Activated CD4-positive, alpha-beta T cell treated with anti-CD3 and anti-CD28 coated beads, Interleukin-2, amount 50 U/mL, for 24 hours (primary cell): ENCODE measurements around the gene ONECUT3.
"Not testable (repeated sequence)": the region's sequence is repeated elsewhere in the genome, so short reads cannot be mapped to it uniquely, and the experiment has no call there.

Experiments used
- DNase-seq, 2 donors: peaks; one replicate each; pipeline ENCODE4 v3.0.0-alpha.2; 2020; ENCODE audit warnings: low read depth in 1 of 2, low spot score in 1 of 2

The ONECUT3 gene

GRCh38 chr19:1791879-1792278, 38.6 kb downstream of the ONECUT3 start:
- DNase-seq, result no peak

- no peak for DNase-seq
Observed at GRCh38 chr19:1794424-1795172, 41.3 kb downstream of the ONECUT3 start.

- no peak for DNase-seq
Observed at GRCh38 chr19:1796395-1797142, 43.3 kb downstream of the ONECUT3 start.

- DNase-seq, result not testable (repeated sequence)
Observed at GRCh38 chr19:1797313-1797712, 44.0 kb downstream of the ONECUT3 start.

- no peak for DNase-seq
Observed at GRCh38 chr19:1799695-1800342, 46.5 kb downstream of the ONECUT3 start.

- DNase-seq, result no peak
Observed at GRCh38 chr19:1804858-1805257, 51.6 kb downstream of the ONECUT3 start.

- DNase-seq, result no peak
Observed at GRCh38 chr19:1805401-1806183, 52.3 kb downstream of the ONECUT3 start.

- no peak for DNase-seq
Observed at GRCh38 chr19:1806184-1807029, 53.1 kb downstream of the ONECUT3 start.

- no peak for DNase-seq
Observed at GRCh38 chr19:1807030-1807694, 53.9 kb downstream of the ONECUT3 start.

GRCh38 chr19:1807695-1808394, 54.5 kb downstream of the ONECUT3 start:
- DNase-seq, result no peak

GRCh38 chr19:1808395-1808731, 55.1 kb downstream of the ONECUT3 start:
- DNase-seq, result no peak

GRCh38 chr19:1809678-1810077, 56.4 kb downstream of the ONECUT3 start:
- DNase-seq, result no peak

GRCh38 chr19:1810439-1811160, 57.3 kb downstream of the ONECUT3 start:
- DNase-seq, result no peak

GRCh38 chr19:1811472-1811894, 58.2 kb downstream of the ONECUT3 start:
- DNase-seq, result peak in 1 of 2 donors; percentile 30

GRCh38 chr19:1811942-1812425, 58.7 kb downstream of the ONECUT3 start, which contains the start of gene ATP8B3:
Gene ATP8B3, minus strand, starts transcription at chr19:1812276. Its CDS starts 540 bp downstream, at chr19:1811736.
- DNase-seq, result peak in 1 of 2 donors; percentile 62

- peak; percentile 62 to 64 for DNase-seq
Observed at GRCh38 chr19:1812426-1813191, 59.3 kb downstream of the ONECUT3 start.
